Suprapubic skin (tissue), 4 donors: Measurements from ENCODE around the gene VASH1. TPM values are rescaled to one million over a fixed set of nuclear protein-coding genes. Genes with fewer than 3 reads are reported as not detected.

Experiments
- DNase-seq, 2 donors: peaks; one replicate each; pipeline ENCODE4 v3.0.0-alpha.2; 2019; ENCODE audit warnings: low spot score in 2 of 2
- H3K27ac ChIP-seq: fragments of 200-600 bp; sonication (generic); one replicate; pipeline ENCODE4 v1.5.1; 2019
- H3K27me3 ChIP-seq: fragments of 200-600 bp; sonication (generic); one replicate; pipeline ENCODE4 v1.5.1; 2019
- H3K36me3 ChIP-seq: fragments of 200-600 bp; sonication (generic); one replicate; pipeline ENCODE4 v1.5.1; 2019
- H3K4me1 ChIP-seq: fragments of 200-600 bp; sonication (generic); one replicate; pipeline ENCODE4 v1.5.1; 2019
- H3K4me3 ChIP-seq: fragments of 200-600 bp; sonication (generic); one replicate; pipeline ENCODE4 v1.5.1; 2019; ENCODE audit warnings: mild to moderate bottlenecking
- H3K9me3 ChIP-seq: fragments of 200-600 bp; sonication (generic); one replicate; pipeline ENCODE4 v1.5.1; 2019
- EP300 ChIP-seq: sonication (generic); formaldehyde crosslinking; IDR thresholded peaks from one replicate; pipeline ENCODE4 v1.6.1; 2017; ENCODE audit warnings: antibody characterized with exemption
- POLR2A ChIP-seq, 2 donors: fragments of 450-650 bp; IDR thresholded peaks; one replicate each; pipeline ENCODE4 v1.6.1; 2017; ENCODE audit warnings: antibody characterized with exemption in 2 of 2, mild to moderate bottlenecking in 2 of 2, moderate library complexity in 2 of 2
- POLR2AphosphoS5 ChIP-seq, 3 donors: sonication (generic); formaldehyde crosslinking; IDR thresholded peaks; one replicate each; pipeline ENCODE4 v1.6.1; 2017; ENCODE audit warnings: antibody characterized with exemption in 3 of 3
- WGBS: methylation state at CpG from one replicate; pipeline ENCODE4 v1.1.5; 2018; 5-methylcytosine and 5-hydroxymethylcytosine counted together
- total RNA-seq, 4 donors: library from RNA; depleted of rRNA; stranded (reverse); fragments of >200 nt; gene quantifications; one replicate each; pipeline ENCODE4 v1.1.0, GENCODE V29; 2016
- TF ChIP-seq, protein P1 (sequence below), 2 donors: fragments of 200-600 bp in 1 of 2; fragments of 450-650 bp in 1 of 2; sonication (generic) in 1 of 2; IDR thresholded peaks; one replicate each; pipeline ENCODE4 v1.5.1; 2016 to 2019; ENCODE audit warnings: antibody characterized with exemption in 2 of 2, mild to moderate bottlenecking in 1 of 2, moderate library complexity in 1 of 2

The VASH1 gene
- total RNA-seq, 4 donors from 2014 or later: 0.68 to 5.8 (median 4.1) TPM

GRCh38 chr14:76759589-76759988 lies 1.7 kb upstream of the VASH1 start:
- no peak overlapping the region for H3K4me3 ChIP-seq
- H3K36me3 ChIP-seq: no peaks in the 10 kb centered on the region
- 67% methylated on average over 4 of the region's 4 CpGs for WGBS
- peak in 1 of 2 donors; percentile 54 for DNase-seq
- H3K4me1 ChIP-seq: peaks cover 29% of the 10 kb centered on the region
- no peak overlapping the region for H3K27ac ChIP-seq
- H3K9me3 ChIP-seq: no peaks in the 10 kb centered on the region
- H3K27me3 ChIP-seq: peaks cover 27% of the 10 kb centered on the region
- TF ChIP-seq, protein P1, sequence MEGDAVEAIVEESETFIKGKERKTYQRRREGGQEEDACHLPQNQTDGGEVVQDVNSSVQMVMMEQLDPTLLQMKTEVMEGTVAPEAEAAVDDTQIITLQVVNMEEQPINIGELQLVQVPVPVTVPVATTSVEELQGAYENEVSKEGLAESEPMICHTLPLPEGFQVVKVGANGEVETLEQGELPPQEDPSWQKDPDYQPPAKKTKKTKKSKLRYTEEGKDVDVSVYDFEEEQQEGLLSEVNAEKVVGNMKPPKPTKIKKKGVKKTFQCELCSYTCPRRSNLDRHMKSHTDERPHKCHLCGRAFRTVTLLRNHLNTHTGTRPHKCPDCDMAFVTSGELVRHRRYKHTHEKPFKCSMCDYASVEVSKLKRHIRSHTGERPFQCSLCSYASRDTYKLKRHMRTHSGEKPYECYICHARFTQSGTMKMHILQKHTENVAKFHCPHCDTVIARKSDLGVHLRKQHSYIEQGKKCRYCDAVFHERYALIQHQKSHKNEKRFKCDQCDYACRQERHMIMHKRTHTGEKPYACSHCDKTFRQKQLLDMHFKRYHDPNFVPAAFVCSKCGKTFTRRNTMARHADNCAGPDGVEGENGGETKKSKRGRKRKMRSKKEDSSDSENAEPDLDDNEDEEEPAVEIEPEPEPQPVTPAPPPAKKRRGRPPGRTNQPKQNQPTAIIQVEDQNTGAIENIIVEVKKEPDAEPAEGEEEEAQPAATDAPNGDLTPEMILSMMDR (IDR thresholded peaks at IDR 0.05): no peak
- TF ChIP-seq POLR2A (IDR thresholded peaks at IDR 0.05): no peak
- TF ChIP-seq EP300: no peak
- no peak for TF ChIP-seq POLR2AphosphoS5 (IDR thresholded peaks at IDR 0.05)

DNA sequence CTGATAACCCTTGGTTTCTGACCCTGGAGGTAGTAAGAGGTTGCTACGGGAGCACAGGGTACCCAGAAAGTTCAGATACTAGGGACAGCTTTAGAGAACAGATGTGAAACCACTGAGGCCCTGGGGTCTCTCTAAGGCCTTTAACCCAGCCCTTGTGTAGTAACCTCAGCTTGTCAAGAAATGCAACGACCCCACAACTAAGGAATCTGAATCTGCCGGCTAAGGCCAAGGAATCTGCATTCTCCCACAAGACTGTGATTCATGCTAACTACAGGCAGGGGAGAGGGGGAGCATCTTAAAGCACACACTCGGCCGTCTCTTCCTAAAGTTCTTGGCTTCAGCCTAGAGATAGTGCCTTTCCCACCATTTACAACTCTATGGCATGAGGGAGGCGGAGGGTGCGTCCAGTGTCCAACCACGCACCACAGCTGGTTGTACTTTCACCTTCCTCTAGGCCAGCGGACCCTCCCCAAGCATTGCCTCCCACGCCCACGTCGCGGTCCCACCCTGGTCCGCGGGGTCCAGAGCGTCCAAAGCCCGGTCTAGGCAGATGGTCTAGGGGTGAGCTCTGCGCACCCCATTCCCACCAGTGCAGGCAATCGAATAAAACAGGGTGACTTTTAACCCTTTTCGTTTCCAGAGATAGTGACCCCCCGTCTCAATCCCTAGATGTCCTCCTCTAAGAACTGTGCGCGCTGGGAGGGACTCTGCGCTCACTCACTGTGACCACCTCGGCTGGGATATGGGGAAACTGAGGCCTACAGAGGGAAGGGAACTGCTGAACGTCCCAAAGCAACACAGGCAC lies 735 bp upstream of the VASH1 start:
- Histone ChIP-seq H3K4me3 (peak overlapping the region; percentile 87), H3K36me3 (no peaks in the 10 kb centered on the region), H3K27ac (no peak overlapping the region), H3K4me1 (peaks cover 31% of the 10 kb centered on the region), H3K9me3 (no peaks in the 10 kb centered on the region), H3K27me3 (peaks cover 27% of the 10 kb centered on the region)
- 50% methylated on average over 24 of the region's 26 CpGs for WGBS
- no peak for TF ChIP-seq EP300
- TF ChIP-seq, protein P1 (IDR thresholded peaks at IDR 0.05): no peak
- TF ChIP-seq POLR2A (IDR thresholded peaks at IDR 0.05): no peak
- TF ChIP-seq POLR2AphosphoS5 (IDR thresholded peaks at IDR 0.05): no peak
- DNase-seq: peak in 1 of 2 donors; percentile 70

GRCh38 chr14:76761960-76762410 lies 717 bp downstream of the VASH1 start:
- H3K27ac ChIP-seq: peak overlapping the region; percentile 63
- DNase-seq: peak in 1 of 2 donors; percentile 59
- TF ChIP-seq POLR2AphosphoS5 (IDR thresholded peaks at IDR 0.05) (no peak), EP300 (no peak), POLR2A (IDR thresholded peaks at IDR 0.05) (no peak)
- TF ChIP-seq, protein P1 (IDR thresholded peaks at IDR 0.05): no peak

GRCh38 chr14:76762411-76763095 lies 1.3 kb downstream of the VASH1 start:
- Histone ChIP-seq H3K36me3 (no peaks in the 10 kb centered on the region), H3K27ac (peak overlapping the region; percentile 63), H3K4me3 (peak overlapping the region; percentile 87), H3K4me1 (peaks cover 31% of the 10 kb centered on the region), H3K27me3 (peaks cover 27% of the 10 kb centered on the region), H3K9me3 (no peaks in the 10 kb centered on the region)
- WGBS: 31% methylated on average over 28 of the region's 28 CpGs
- TF ChIP-seq, protein P1 (IDR thresholded peaks at IDR 0.05): no peak
- peak in 1 of 2 donors; percentile 73 for DNase-seq

More at GRCh38 chr14:76761960-76762410, 717 bp downstream of the VASH1 start:
- Histone ChIP-seq H3K4me1 (peaks cover 31% of the 10 kb centered on the region), H3K9me3 (no peaks in the 10 kb centered on the region), H3K36me3 (no peaks in the 10 kb centered on the region), H3K27me3 (peaks cover 27% of the 10 kb centered on the region), H3K4me3 (peak overlapping the region; percentile 87)
- WGBS: 4% methylated on average over 23 of the region's 54 CpGs
